Endothelial cell of umbilical vein (primary cell): ENCODE measurements around the gene NFATC1.

Source experiments
- EZH2 ChIP-seq: IDR thresholded peaks from 2 replicates; pipeline ENCODE4 v1.6.1; 2012; ENCODE audit warnings: borderline replicate concordance, low read depth, mild to moderate bottlenecking, moderate library complexity, low read length, inconsistent platforms; ENCODE audit not compliant: severe bottlenecking
- FOS ChIP-seq: IDR thresholded peaks from 2 replicates; pipeline ENCODE4 v1.6.1; 2011; ENCODE audit warnings: mild to moderate bottlenecking, low read length, moderate library complexity, borderline replicate concordance; ENCODE audit not compliant: insufficient read depth
- POLR2A ChIP-seq: IDR thresholded peaks from 2 replicates; pipeline ENCODE4 v1.6.1; 2012; ENCODE audit warnings: low read depth, mild to moderate bottlenecking, control low read depth, low read length
- POLR2AphosphoS5 ChIP-seq: IDR thresholded peaks from 2 replicates; pipeline ENCODE4 v1.6.1; 2012; ENCODE audit warnings: low read depth, mild to moderate bottlenecking, control low read depth, low read length, moderate library complexity; ENCODE audit not compliant: insufficient read depth
- TF ChIP-seq, protein P1 (sequence below), 2 donors: IDR thresholded peaks; 1 replicate in 1 of 2; 2 replicates in 1 of 2; pipeline ENCODE4 v1.5.1; 2011; ENCODE audit warnings: low read length in 2 of 2, mild to moderate bottlenecking in 2 of 2, moderate library complexity in 2 of 2, control low read depth in 1 of 2, inconsistent platforms in 1 of 2, low read depth in 1 of 2; ENCODE audit not compliant: insufficient read depth in 1 of 2; ENCODE audit errors: extremely low read depth in 1 of 2
- TF ChIP-seq, protein P2 (sequence below): IDR thresholded peaks from 2 replicates; pipeline ENCODE4 v1.6.1; 2011; ENCODE audit not compliant: insufficient read depth, insufficient read length

DNA sequence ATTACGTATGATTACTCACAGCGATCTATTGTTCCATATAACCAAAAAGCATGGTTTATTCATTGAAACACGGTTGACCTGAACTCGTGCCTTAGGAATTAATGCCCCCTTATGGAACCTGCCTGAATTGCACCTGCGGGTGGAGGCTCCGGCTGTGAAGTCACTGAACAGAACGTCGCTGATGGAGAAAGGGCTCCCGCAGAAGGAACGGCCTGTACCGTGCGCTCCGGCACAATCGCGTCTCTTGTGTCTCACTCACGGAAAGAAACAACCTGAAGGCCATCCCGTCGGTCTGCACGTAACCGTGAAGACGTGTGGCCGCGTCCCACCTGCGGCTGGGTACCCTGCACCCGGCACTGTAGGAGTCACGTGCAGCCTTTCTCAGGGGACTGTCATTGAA lies 133.1 kb downstream of the NFATC1 start:
- TF ChIP-seq, protein P1, sequence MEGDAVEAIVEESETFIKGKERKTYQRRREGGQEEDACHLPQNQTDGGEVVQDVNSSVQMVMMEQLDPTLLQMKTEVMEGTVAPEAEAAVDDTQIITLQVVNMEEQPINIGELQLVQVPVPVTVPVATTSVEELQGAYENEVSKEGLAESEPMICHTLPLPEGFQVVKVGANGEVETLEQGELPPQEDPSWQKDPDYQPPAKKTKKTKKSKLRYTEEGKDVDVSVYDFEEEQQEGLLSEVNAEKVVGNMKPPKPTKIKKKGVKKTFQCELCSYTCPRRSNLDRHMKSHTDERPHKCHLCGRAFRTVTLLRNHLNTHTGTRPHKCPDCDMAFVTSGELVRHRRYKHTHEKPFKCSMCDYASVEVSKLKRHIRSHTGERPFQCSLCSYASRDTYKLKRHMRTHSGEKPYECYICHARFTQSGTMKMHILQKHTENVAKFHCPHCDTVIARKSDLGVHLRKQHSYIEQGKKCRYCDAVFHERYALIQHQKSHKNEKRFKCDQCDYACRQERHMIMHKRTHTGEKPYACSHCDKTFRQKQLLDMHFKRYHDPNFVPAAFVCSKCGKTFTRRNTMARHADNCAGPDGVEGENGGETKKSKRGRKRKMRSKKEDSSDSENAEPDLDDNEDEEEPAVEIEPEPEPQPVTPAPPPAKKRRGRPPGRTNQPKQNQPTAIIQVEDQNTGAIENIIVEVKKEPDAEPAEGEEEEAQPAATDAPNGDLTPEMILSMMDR (IDR thresholded peaks at IDR 0.05; ENCODE audit: extremely low read depth in 1 of 2, insufficient read depth in 1 of 2, low read depth in 1 of 2, low read length in 2 of 2), result peak; percentile 82 to 86
- TF ChIP-seq FOS (no peak), POLR2AphosphoS5 (no peak), EZH2 (no peak), POLR2A (no peak)
- TF ChIP-seq, protein P2, sequence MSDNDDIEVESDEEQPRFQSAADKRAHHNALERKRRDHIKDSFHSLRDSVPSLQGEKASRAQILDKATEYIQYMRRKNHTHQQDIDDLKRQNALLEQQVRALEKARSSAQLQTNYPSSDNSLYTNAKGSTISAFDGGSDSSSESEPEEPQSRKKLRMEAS, result no peak
